Activated effector memory CD4-positive, alpha-beta T cell treated with anti-CD3 and anti-CD28 coated beads, Interleukin-2, amount 50 U/mL, for 16 hours (primary cell): Measurements from ENCODE around the gene PPP1R10.

Experiments used
- DNase-seq: peaks from one replicate; pipeline ENCODE4 v3.0.0-alpha.2; 2020

PPP1R10 gene

DNA sequence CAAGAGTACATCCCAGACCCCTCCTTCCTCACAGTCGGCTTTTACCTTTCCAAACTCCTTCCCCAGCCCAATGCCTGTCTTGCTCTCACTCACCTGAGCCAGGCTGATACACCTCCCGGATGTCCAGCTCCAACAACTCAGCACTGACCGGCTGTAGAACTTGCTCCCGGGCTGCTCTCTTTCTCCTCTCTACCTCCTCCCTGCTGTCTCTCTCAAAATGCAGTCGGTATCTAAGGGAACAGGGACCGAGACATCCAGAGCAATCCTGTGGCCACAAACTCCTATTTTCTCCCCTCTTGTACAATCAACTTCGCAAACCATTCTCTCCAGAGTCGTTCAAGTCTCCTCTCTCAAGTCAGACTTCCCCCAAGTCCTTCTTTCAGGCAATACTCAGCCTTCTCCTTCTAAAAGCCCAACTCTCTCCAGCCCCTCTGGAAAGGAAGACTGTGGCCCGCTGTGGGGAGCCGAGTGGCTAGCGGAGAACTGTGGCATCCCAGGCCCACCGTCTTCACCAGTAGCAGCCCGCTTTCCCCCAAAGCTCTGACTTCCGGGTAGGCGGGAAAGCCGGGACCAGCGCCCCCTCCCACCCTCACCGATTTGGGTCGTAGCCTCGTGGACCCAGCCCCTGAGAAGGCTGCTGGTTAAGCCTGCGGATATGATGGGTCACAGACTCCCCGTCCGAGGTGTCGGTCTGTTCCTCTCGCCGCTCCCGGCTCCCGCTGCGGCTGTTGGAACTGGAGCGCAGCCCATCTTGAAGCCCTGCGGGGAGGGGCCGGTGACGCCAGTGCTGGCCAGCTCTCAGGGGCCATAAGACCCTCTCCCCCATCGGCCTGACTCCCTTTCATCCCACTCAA lies 61.9 kb downstream of the PPP1R10 start:
- DNase-seq, result no peak

DNA sequence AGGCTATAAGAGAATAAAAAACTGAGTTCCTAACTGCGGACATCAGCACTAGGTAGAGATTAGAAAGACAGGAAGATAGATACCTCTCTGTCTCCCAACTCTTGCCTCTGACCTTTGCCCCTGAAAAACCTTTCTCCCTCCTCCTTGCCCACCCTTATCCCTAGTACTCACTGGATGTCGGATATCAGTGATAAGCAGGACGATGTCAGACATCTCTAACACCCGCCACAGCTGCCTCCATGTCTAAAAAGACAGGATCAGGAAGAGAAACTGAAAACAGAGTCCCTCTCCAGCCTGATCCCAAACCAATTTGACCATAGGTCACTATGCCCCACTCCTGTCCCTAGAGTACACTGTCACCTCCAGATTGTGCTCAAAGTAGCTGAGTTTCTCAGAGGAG lies 62.6 kb downstream of the PPP1R10 start:
- no peak for DNase-seq
